Smooth muscle cell (in vitro differentiated cells): ENCODE measurements around the gene STXBP5. TPM values are rescaled to one million over a fixed set of nuclear protein-coding genes. Genes with fewer than 3 reads are reported as not detected.

Experiments
- DNase-seq: peaks from one replicate; lab custom pipeline; 2025; ENCODE audit not compliant: unreplicated experiment; lab: John Stamatoyannopoulos, UW
- H2AFZ ChIP-seq: fragments of 200-600 bp; sonication (generic); 2 replicates; pipeline ENCODE4 v1.6.0; 2016; ENCODE audit warnings: antibody characterized with exemption, low read depth, mild to moderate bottlenecking
- H3F3A ChIP-seq: fragments of 200-600 bp; sonication (generic); 2 replicates; pipeline ENCODE4 v1.6.0; 2017; ENCODE audit warnings: antibody characterized with exemption, low read depth
- H3K27ac ChIP-seq: fragments of 200-600 bp; sonication (generic); 2 replicates; pipeline ENCODE4 v1.5.1; 2016; ENCODE audit warnings: low read depth, mild to moderate bottlenecking
- H3K27me3 ChIP-seq: fragments of 200-600 bp; sonication (generic); 2 replicates; pipeline ENCODE4 v1.6.1; 2016; ENCODE audit warnings: low read depth, mild to moderate bottlenecking
- H3K36me3 ChIP-seq: fragments of 200-600 bp; sonication (generic); 2 replicates; pipeline ENCODE4 v1.5.1; 2016; ENCODE audit warnings: low read depth
- H3K4me1 ChIP-seq: fragments of 200-600 bp; sonication (generic); 2 replicates; pipeline ENCODE4 v1.5.1; 2016; ENCODE audit warnings: low read depth
- H3K4me2 ChIP-seq: fragments of 200-600 bp; sonication (generic); 2 replicates; pipeline ENCODE4 v1.6.0; 2016; ENCODE audit warnings: mild to moderate bottlenecking
- H3K4me3 ChIP-seq: fragments of 200-600 bp; sonication (generic); 2 replicates; pipeline ENCODE4 v1.5.1; 2016; ENCODE audit warnings: mild to moderate bottlenecking
- H3K79me2 ChIP-seq: fragments of 200-600 bp; sonication (generic); 2 replicates; pipeline ENCODE4 v1.6.0; 2016; ENCODE audit warnings: low read depth, mild to moderate bottlenecking
- H3K9ac ChIP-seq: fragments of 200-600 bp; sonication (generic); 2 replicates; pipeline ENCODE4 v1.6.0; 2016; ENCODE audit warnings: low read depth
- H3K9me3 ChIP-seq: fragments of 200-600 bp; sonication (generic); replicated peaks from 2 replicates; pipeline ENCODE4 v1.5.1; 2016; ENCODE audit warnings: low read depth
- H4K20me1 ChIP-seq: fragments of 200-600 bp; sonication (generic); 2 replicates; pipeline ENCODE4 v1.6.0; 2016; ENCODE audit warnings: low read depth
- WGBS: methylation state at CpG from one replicate; pipeline ENCODE4 v1.1.7; 2016; ENCODE audit warnings: low lambda C conversion rate; 5-methylcytosine and 5-hydroxymethylcytosine counted together
- polyA plus RNA-seq: library from polyadenylated mRNA; unstranded; fragments of >200 nt; fragmentation: Nextera tagmentation; extraction: Ambion mirVana; gene quantifications from 2 replicates; pipeline ENCODE4 v1.2.1, GENCODE V29; 2016
- total RNA-seq: library from RNA; depleted of rRNA; stranded (reverse); fragments of >200 nt; gene quantifications from 2 replicates; pipeline ENCODE4 v1.2.3, GENCODE V29; 2014
- TF ChIP-seq, protein P1 (sequence below): fragments of 200-600 bp; sonication (generic); IDR thresholded peaks from 2 replicates; pipeline ENCODE4 v1.5.1; 2017; ENCODE audit warnings: borderline replicate concordance, mild to moderate bottlenecking, antibody characterized with exemption; ENCODE audit not compliant: insufficient read depth, poor library complexity, severe bottlenecking

STXBP5 gene
- total and polyA plus RNA-seq, 2 experiments from 2014 or later = 8.8 to 25.2 TPM

DNA sequence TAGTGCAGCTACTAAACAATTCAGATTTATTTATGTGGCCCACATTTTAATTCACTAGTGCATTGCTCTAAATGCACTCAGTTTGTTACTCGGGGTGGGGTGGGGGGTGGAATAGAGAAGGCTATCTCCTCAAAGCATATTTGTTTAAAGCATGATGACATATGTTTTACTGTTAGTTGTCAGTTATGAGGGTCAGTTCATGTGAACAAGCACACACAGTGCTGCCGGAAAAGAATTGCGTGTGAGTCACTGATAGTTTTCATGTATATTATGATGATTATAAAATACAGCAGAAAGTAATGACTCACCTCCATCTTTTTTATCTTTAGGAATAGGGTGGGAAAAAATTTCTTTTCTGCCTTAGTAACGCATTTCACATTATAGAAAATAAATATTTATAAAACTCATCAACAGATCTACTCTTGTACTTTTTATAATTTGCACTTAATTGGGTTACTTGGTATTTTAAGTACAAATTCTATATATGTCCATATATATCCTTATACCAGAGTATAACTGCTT, 42.2 kb upstream of the STXBP5 start:
- no peaks in the 10 kb centered on the region for H3K79me2 ChIP-seq
- no peak for DNase-seq
- TF ChIP-seq, protein P1, sequence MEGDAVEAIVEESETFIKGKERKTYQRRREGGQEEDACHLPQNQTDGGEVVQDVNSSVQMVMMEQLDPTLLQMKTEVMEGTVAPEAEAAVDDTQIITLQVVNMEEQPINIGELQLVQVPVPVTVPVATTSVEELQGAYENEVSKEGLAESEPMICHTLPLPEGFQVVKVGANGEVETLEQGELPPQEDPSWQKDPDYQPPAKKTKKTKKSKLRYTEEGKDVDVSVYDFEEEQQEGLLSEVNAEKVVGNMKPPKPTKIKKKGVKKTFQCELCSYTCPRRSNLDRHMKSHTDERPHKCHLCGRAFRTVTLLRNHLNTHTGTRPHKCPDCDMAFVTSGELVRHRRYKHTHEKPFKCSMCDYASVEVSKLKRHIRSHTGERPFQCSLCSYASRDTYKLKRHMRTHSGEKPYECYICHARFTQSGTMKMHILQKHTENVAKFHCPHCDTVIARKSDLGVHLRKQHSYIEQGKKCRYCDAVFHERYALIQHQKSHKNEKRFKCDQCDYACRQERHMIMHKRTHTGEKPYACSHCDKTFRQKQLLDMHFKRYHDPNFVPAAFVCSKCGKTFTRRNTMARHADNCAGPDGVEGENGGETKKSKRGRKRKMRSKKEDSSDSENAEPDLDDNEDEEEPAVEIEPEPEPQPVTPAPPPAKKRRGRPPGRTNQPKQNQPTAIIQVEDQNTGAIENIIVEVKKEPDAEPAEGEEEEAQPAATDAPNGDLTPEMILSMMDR = no peak
- H3K4me3 ChIP-seq = no peak overlapping the region
- H3F3A ChIP-seq = no peaks in the 10 kb centered on the region
- H3K4me1 ChIP-seq = no peaks in the 10 kb centered on the region
- no peaks in the 10 kb centered on the region for H3K27me3 ChIP-seq
- no peak overlapping the region for H2AFZ ChIP-seq
- no peak overlapping the region for H3K4me2 ChIP-seq
- H3K27ac ChIP-seq = no peak overlapping the region
- no peak overlapping the region for H3K9ac ChIP-seq
- H3K9me3 ChIP-seq = no peaks in the 10 kb centered on the region
- no peaks in the 10 kb centered on the region for H3K36me3 ChIP-seq
- H4K20me1 ChIP-seq = no peaks in the 10 kb centered on the region
- WGBS = 76% methylated on average over 4 of the region's 4 CpGs

DNA sequence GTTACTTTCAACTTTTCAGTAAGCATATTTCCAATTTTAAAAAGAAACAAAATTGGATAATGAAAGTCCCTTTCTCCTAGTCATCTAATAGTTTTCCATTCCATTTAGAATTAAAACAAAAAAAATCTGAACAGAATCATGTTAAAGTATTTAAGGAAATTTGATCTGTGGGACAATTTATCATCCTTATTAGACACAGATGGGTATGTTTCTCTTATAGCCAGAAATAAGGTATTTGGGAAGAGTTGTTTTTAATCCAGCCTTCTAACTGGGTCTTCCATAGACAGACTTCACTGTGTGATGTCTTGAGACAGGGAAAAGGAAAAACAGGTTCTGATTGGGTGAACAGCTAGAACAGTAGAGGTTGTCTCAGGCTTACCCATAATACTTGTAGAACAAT, 39.5 kb upstream of the STXBP5 start:
- no peaks in the 10 kb centered on the region for H3K9me3 ChIP-seq
- H3K36me3 ChIP-seq = no peaks in the 10 kb centered on the region
- no peak overlapping the region for H3K4me2 ChIP-seq
- H3K27me3 ChIP-seq = no peaks in the 10 kb centered on the region
- no peak overlapping the region for H3K4me3 ChIP-seq
- no peak overlapping the region for H3K9ac ChIP-seq
- no peaks in the 10 kb centered on the region for H3K79me2 ChIP-seq
- H4K20me1 ChIP-seq = no peaks in the 10 kb centered on the region
- H3F3A ChIP-seq = no peaks in the 10 kb centered on the region
- DNase-seq = no peak
- TF ChIP-seq, protein P1 = no peak
- no peak overlapping the region for H3K27ac ChIP-seq
- H2AFZ ChIP-seq = no peak overlapping the region
- no peaks in the 10 kb centered on the region for H3K4me1 ChIP-seq

DNA sequence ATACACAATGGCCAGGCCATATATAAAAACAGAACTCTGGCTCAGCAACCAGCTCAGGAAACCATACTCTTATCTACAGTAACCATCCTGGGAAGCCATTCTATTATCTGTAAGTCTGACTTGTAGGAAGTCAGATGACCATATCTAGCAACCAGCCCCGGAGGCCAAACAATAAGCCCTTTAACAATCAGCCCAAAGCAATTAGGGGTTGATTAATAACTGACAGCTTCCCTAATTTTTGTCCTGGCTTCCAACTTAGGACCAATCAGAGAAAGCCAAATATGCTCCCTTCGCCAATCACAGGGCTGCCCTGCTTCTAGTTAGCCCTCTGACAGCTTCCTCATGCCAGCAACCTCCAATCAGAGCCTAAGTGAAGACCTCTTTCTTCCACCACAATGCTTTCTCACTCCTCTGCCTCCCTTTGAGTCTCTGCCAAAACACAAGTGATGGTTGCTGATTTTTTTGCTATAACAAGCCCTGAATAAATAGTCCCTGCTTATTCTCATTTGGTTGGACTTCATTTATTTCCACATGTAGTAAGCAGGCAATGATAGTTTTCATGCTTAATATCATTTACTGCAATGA, 37.8 kb upstream of the STXBP5 start:
- Histone ChIP-seq H3K9ac (no peak overlapping the region), H2AFZ (peak overlapping the region; percentile 55), H3K27me3 (no peaks in the 10 kb centered on the region), H3K4me1 (no peaks in the 10 kb centered on the region), H3K4me2 (no peak overlapping the region), H3K27ac (no peak overlapping the region), H4K20me1 (no peaks in the 10 kb centered on the region), H3F3A (no peaks in the 10 kb centered on the region), H3K36me3 (no peaks in the 10 kb centered on the region), H3K4me3 (no peak overlapping the region), H3K79me2 (no peaks in the 10 kb centered on the region), H3K9me3 (no peaks in the 10 kb centered on the region)
- no peak for DNase-seq
- TF ChIP-seq, protein P1 = no peak
- WGBS = 53% methylated on average over 2 of the region's 2 CpGs

DNA sequence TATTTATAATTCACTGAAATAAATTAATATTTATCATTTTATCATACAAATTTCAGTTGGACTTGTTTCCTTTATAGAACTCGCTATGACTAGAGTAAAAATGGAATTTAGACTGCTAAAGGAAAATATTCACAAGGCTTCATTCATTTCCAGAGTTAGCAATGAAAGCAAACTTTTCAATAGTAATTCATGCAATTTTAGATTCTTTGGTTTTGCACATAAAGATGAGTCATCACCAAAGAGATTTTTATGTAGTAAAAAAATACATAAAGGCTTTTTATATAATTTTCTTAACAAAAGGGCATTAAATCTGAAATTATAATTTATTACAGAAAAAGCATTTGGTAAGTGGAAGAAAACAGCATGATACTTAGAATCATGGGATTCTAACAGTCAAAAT, 37.2 kb upstream of the STXBP5 start:
- Histone ChIP-seq H3K9ac (no peak overlapping the region), H3K4me1 (no peaks in the 10 kb centered on the region), H3K4me3 (no peak overlapping the region), H4K20me1 (no peaks in the 10 kb centered on the region), H3F3A (no peaks in the 10 kb centered on the region), H3K27me3 (no peaks in the 10 kb centered on the region), H3K79me2 (no peaks in the 10 kb centered on the region), H3K4me2 (no peak overlapping the region), H3K27ac (no peak overlapping the region), H3K9me3 (no peaks in the 10 kb centered on the region), H3K36me3 (no peaks in the 10 kb centered on the region), H2AFZ (no peak overlapping the region)
- WGBS = 95% methylated on average over 1 of the region's 1 CpG
- TF ChIP-seq, protein P1 = no peak
- no peak for DNase-seq
